Keratinocyte (primary cell): ENCODE measurements around the gene DNAH10. TPM values are rescaled to one million over a fixed set of nuclear protein-coding genes. Genes with fewer than 3 reads are reported as not detected.

Source experiments
- DNase-seq: peaks from one replicate; pipeline ENCODE4 v3.0.0-alpha.2; 2011; ENCODE audit warnings: low read depth, missing footprints, low spot score
- FAIRE-seq: peaks from 2 replicates; lab custom pipeline; 2011; peaks lifted over from hg19 to GRCh38; lab: Jason Lieb, UNC
- H2AFZ ChIP-seq: 2 replicates; pipeline ENCODE4 v1.6.0; 2012; ENCODE audit warnings: low read length, control low read depth, inconsistent platforms; ENCODE audit not compliant: control insufficient read depth
- H3K27ac ChIP-seq: 2 replicates; pipeline ENCODE4 v1.5.1; 2011; ENCODE audit warnings: low read length; ENCODE audit not compliant: control insufficient read depth, insufficient read depth
- H3K27me3 ChIP-seq: 3 replicates; pipeline ENCODE4 v1.6.0; 2011; ENCODE audit warnings: low read length; ENCODE audit not compliant: control insufficient read depth, insufficient read depth; ENCODE audit errors: extremely low read depth
- H3K36me3 ChIP-seq, 2 experiments: 2 replicates in 1 of 2; 3 replicates in 1 of 2; pipeline ENCODE4 v1.5.1; 2011; ENCODE audit warnings: low read length in 2 of 2, mild to moderate bottlenecking in 1 of 2; ENCODE audit not compliant: control insufficient read depth in 2 of 2, insufficient read depth in 2 of 2; ENCODE audit errors: extremely low read depth in 1 of 2
- H3K4me1 ChIP-seq: 3 replicates; pipeline ENCODE4 v1.5.1; 2011; ENCODE audit warnings: low read length; ENCODE audit not compliant: control insufficient read depth, insufficient read depth; ENCODE audit errors: extremely low read depth
- H3K4me2 ChIP-seq: 3 replicates; pipeline ENCODE4 v1.6.0; 2011; ENCODE audit warnings: low read depth, low read length; ENCODE audit not compliant: control insufficient read depth, insufficient read depth; ENCODE audit errors: extremely low read depth
- H3K4me3 ChIP-seq, 3 experiments: fragments of 200-600 bp in 1 of 3; sonication (generic) in 1 of 3; 2 replicates in 2 of 3; 3 replicates in 1 of 3; pipeline ENCODE4 v1.5.1; 2011 to 2016; ENCODE audit warnings: low read length in 3 of 3, mild to moderate bottlenecking in 3 of 3, control low read depth in 2 of 3, inconsistent platforms in 1 of 3, low read depth in 1 of 3, mixed read lengths in 1 of 3, mixed run types in 1 of 3, moderate library complexity in 1 of 3; ENCODE audit not compliant: control insufficient read depth in 2 of 3, insufficient read depth in 2 of 3; ENCODE audit errors: extremely low read depth in 1 of 3
- H3K79me2 ChIP-seq: 2 replicates; pipeline ENCODE4 v1.6.0; 2012; ENCODE audit warnings: low read length; ENCODE audit not compliant: control insufficient read depth, insufficient read depth
- H3K9ac ChIP-seq: 3 replicates; pipeline ENCODE4 v1.6.0; 2011; ENCODE audit warnings: low read length; ENCODE audit not compliant: control insufficient read depth, insufficient read depth; ENCODE audit errors: extremely low read depth
- H3K9me1 ChIP-seq: 3 replicates; pipeline ENCODE4 v1.6.0; 2011; ENCODE audit warnings: low read length; ENCODE audit not compliant: control insufficient read depth, insufficient read depth; ENCODE audit errors: extremely low read depth
- H3K9me3 ChIP-seq: 2 replicates; pipeline ENCODE4 v1.5.1; 2012; ENCODE audit warnings: low read depth, low read length; ENCODE audit not compliant: control insufficient read depth
- H4K20me1 ChIP-seq: 3 replicates; pipeline ENCODE4 v1.6.0; 2011; ENCODE audit warnings: low read length; ENCODE audit not compliant: control insufficient read depth, insufficient read depth; ENCODE audit errors: extremely low read depth
- EZH2 ChIP-seq: IDR thresholded peaks from one replicate; pipeline ENCODE4 v1.6.1; 2012; ENCODE audit warnings: inconsistent platforms, mild to moderate bottlenecking, low read length, moderate library complexity
- dilution Hi-C: fragments of 300-500 bp; cut with MboI; formaldehyde crosslinking; loops from one replicate; pipeline ENCODE4 v1.7.0; 2020; ENCODE audit warnings: low sequenced_read_pairs; ENCODE audit not compliant: extremely low pct_ligation_motif_present
- polyA plus RNA-seq, 5 experiments: library from polyadenylated mRNA; depleted of rRNA in 3 of 5; stranded (reverse) in 3 of 5; stranded (forward) in 1 of 5; unstranded in 1 of 5; fragments of >200 nt; gene quantifications; 1 replicate in 1 of 5; 2 replicates in 3 of 5; 3 replicates in 1 of 5; pipeline versions ENCODE4 v1.2.1 to v1.2.3, GENCODE V29; 2011 to 2012; ENCODE audit warnings: missing spikeins in 2 of 5, low read depth in 1 of 5, low replicate concordance in 1 of 5
- TF ChIP-seq, protein P1 (sequence below), 3 experiments: IDR thresholded peaks in 1 of 3; conservative IDR thresholded peaks in 1 of 3; optimal IDR thresholded peaks in 1 of 3; 2 replicates in 2 of 3; 3 replicates in 1 of 3; pipeline versions ENCODE3 to v1.5.1; 2011; ENCODE audit warnings: low read length in 3 of 3, mild to moderate bottlenecking in 3 of 3, moderate library complexity in 2 of 3, control low read depth in 1 of 3, inconsistent platforms in 1 of 3; ENCODE audit not compliant: insufficient read depth in 2 of 3; ENCODE audit errors: extremely low read depth in 1 of 3

DNAH10 gene
- polyA plus RNA-seq, 1 donor (not counting 4 experiments of a cell fraction or from before 2014, with no cell fraction given): 0.08 TPM

DNA sequence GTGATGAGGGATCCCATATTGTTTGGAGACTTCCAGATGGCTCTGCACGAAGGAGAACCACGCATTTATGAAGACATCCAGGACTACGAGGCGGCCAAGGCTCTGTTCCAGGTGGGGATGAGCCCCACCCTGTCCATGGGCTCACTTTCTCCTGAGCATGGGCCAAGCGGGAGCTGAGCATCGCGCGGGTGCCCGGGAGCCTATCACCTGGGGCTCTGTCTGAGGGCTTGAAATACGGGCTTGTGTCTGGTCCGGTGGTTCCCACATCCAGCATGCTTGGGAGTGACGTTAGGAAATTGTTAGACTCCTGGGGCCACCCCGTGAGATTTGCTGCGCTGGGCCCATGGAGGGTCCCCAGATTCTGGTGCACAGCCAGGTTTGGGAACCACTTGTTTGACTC is 117.6 kb downstream of the DNAH10 start:
- dilution Hi-C loops: no loop called here
- Histone ChIP-seq H2AFZ (no peak overlapping the region), H3K4me1 (no peaks in the 10 kb centered on the region), H3K9me1 (no peaks in the 10 kb centered on the region), H3K9ac (no peak overlapping the region), H4K20me1 (no peaks in the 10 kb centered on the region), H3K79me2 (no peaks in the 10 kb centered on the region), H3K9me3 (no peaks in the 10 kb centered on the region), H3K4me3 (no peak overlapping the region), H3K4me2 (no peak overlapping the region), H3K36me3 (no peaks in the 10 kb centered on the region), H3K27ac (no peak overlapping the region), H3K27me3 (peaks cover 3% of the 10 kb centered on the region)
- no peak for DNase-seq
- FAIRE-seq: no peak
- no peak for TF ChIP-seq EZH2
- TF ChIP-seq, protein P1, sequence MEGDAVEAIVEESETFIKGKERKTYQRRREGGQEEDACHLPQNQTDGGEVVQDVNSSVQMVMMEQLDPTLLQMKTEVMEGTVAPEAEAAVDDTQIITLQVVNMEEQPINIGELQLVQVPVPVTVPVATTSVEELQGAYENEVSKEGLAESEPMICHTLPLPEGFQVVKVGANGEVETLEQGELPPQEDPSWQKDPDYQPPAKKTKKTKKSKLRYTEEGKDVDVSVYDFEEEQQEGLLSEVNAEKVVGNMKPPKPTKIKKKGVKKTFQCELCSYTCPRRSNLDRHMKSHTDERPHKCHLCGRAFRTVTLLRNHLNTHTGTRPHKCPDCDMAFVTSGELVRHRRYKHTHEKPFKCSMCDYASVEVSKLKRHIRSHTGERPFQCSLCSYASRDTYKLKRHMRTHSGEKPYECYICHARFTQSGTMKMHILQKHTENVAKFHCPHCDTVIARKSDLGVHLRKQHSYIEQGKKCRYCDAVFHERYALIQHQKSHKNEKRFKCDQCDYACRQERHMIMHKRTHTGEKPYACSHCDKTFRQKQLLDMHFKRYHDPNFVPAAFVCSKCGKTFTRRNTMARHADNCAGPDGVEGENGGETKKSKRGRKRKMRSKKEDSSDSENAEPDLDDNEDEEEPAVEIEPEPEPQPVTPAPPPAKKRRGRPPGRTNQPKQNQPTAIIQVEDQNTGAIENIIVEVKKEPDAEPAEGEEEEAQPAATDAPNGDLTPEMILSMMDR (optimal IDR thresholded peaks at IDR 0.05 in 1 of 3, IDR thresholded peaks at IDR 0.05 in 1 of 3, conservative IDR thresholded peaks at IDR 0.05 in 1 of 3; ENCODE audit: extremely low read depth in 1 of 3, insufficient read depth in 2 of 3, low read length in 3 of 3): no peak

DNA sequence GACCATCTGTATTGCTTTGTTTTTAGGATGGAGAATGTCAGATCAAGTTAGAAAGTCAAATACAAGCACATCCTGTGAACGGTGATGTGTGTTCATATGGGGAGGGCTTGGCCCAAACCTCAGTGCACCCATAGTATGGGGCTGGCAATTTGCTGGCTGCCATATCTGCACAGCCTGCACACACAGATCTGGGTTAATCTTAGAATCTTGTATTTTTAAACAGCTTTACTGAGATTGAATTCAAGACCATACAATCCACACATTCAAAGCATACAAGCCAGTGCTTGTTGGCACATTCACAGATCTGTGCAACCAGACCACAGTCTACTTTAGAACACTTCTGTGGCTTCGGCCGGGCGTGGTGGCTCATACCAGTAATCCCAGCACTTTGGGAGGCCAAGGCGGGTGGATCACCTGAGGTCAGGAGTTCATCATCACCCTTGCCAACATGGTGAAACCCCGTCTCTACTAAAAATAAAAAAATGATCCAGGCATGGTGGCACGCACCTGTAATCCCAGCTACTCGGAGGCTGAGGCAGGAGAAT is 120.1 kb downstream of the DNAH10 start:
- Histone ChIP-seq H3K4me2 (no peak overlapping the region), H3K9me1 (no peaks in the 10 kb centered on the region), H3K36me3 (no peaks in the 10 kb centered on the region), H4K20me1 (no peaks in the 10 kb centered on the region), H3K27me3 (peaks cover 17% of the 10 kb centered on the region), H3K4me3 (no peak overlapping the region), H3K27ac (no peak overlapping the region), H3K9me3 (no peaks in the 10 kb centered on the region), H3K4me1 (no peaks in the 10 kb centered on the region), H3K79me2 (no peaks in the 10 kb centered on the region), H3K9ac (no peak overlapping the region), H2AFZ (no peak overlapping the region)
- dilution Hi-C loops: no loop called here
- TF ChIP-seq, protein P1 (optimal IDR thresholded peaks at IDR 0.05 in 1 of 3, IDR thresholded peaks at IDR 0.05 in 1 of 3, conservative IDR thresholded peaks at IDR 0.05 in 1 of 3; ENCODE audit: extremely low read depth in 1 of 3, insufficient read depth in 2 of 3, low read length in 3 of 3): no peak
- TF ChIP-seq EZH2: no peak
- FAIRE-seq: no peak
- DNase-seq: no peak
